H1 (cell line): Measurements from ENCODE around the gene GABRR1. TPM values are rescaled to one million over a fixed set of nuclear protein-coding genes. Genes with fewer than 3 reads are reported as not detected.
A peak's percentile ranks its signal among the peaks of the same experiment; 100 is the strongest.

Source experiments
- ATF3 ChIP-seq: IDR thresholded peaks from 2 replicates; pipeline ENCODE4 v1.6.1; 2011; ENCODE audit warnings: low read depth, mild to moderate bottlenecking, low read length; ENCODE audit not compliant: insufficient read depth
- CBX8 ChIP-seq: fragments of 300-800, 300-1000 bp; sonication (generic); IDR thresholded peaks from 2 replicates; pipeline ENCODE4 v1.7.1; 2016; ENCODE audit warnings: low read depth, low read length, borderline replicate concordance
- CHD2 ChIP-seq: IDR thresholded peaks from 2 replicates; pipeline ENCODE4 v1.6.1; 2012; ENCODE audit warnings: low read length, improper control_type of control experiment
- CHD7 ChIP-seq: fragments of 300-600 bp; sonication (generic); IDR thresholded peaks from 2 replicates; pipeline ENCODE4 v1.7.1; 2012; ENCODE audit warnings: low read length, moderate library complexity, mild to moderate bottlenecking, inconsistent platforms; ENCODE audit not compliant: insufficient replicate concordance
- CREB1 ChIP-seq: IDR thresholded peaks from 2 replicates; pipeline ENCODE4 v1.6.1; 2012; ENCODE audit warnings: inconsistent platforms
- EZH2 ChIP-seq: fragments of 200-600 bp; sonication (generic); IDR thresholded peaks from 2 replicates; pipeline ENCODE4 v1.7.1; 2012; ENCODE audit warnings: low read depth, mild to moderate bottlenecking, moderate library complexity, low read length, inconsistent platforms; ENCODE audit not compliant: severe bottlenecking
- FOSL1 ChIP-seq: IDR thresholded peaks from 2 replicates; pipeline ENCODE4 v1.6.1; 2011; ENCODE audit warnings: mild to moderate bottlenecking, low read depth, low read length, moderate library complexity; ENCODE audit not compliant: insufficient read depth
- KDM4A ChIP-seq: IDR thresholded peaks from one replicate; pipeline ENCODE4 v1.7.1; 2012; ENCODE audit warnings: low read depth, mild to moderate bottlenecking, moderate library complexity, low read length, inconsistent platforms; ENCODE audit not compliant: severe bottlenecking
- SIX5 ChIP-seq: IDR thresholded peaks from 2 replicates; pipeline ENCODE4 v1.6.1; 2011; ENCODE audit warnings: mild to moderate bottlenecking, low read depth, low read length
- ZNF274 ChIP-seq: IDR thresholded peaks from 2 replicates; pipeline ENCODE4 v1.7.0; 2012; ENCODE audit warnings: low read length, borderline replicate concordance; ENCODE audit errors: extremely low read depth
- polyA plus RNA-seq, 7 experiments: library from polyadenylated mRNA; depleted of rRNA in 3 of 7; stranded (reverse) in 5 of 7; unstranded in 2 of 7; fragments of >200 nt in 5 of 7; fragments of 200-250 nt in 2 of 7; gene quantifications; 1 replicate in 5 of 7; 2 replicates in 1 of 7; 4 replicates in 1 of 7; pipeline versions ENCODE4 v1.2.1 to v1.2.3, GENCODE V29; 2011 to 2013; ENCODE audit warnings: missing spikeins in 2 of 7, mixed read lengths in 2 of 7
- total RNA-seq: library from RNA; stranded (reverse); fragmentation: NEBNext Ultra II Directional; extraction: Animal tissue kit (Norgen Biotek cat#: 25700); gene quantifications from 2 replicates; pipeline ENCODE4 v1.2.1, GENCODE V29; 2021

Gene GABRR1
- total and polyA plus RNA-seq, 2 of the 8 experiments (the other 6 are each of a cell fraction or from before 2014, with no cell fraction given), result 0.60 to 0.63 TPM

- TF ChIP-seq CHD7 (no peak), ATF3 (no peak), CREB1 (no peak), FOSL1 (no peak), CHD2 (no peak), EZH2 (peak; percentile 70), SIX5 (no peak), KDM4A (peak; percentile 89), CBX8 (no peak), ZNF274 (no peak)
These were observed 71.0 kb downstream of the GABRR1 start, which contains the start of gene PM20D2 (continued) for GRCh38 chr6:89145956-89146717.
